Measurements from ENCODE around the gene ZCCHC9.

DNA sequence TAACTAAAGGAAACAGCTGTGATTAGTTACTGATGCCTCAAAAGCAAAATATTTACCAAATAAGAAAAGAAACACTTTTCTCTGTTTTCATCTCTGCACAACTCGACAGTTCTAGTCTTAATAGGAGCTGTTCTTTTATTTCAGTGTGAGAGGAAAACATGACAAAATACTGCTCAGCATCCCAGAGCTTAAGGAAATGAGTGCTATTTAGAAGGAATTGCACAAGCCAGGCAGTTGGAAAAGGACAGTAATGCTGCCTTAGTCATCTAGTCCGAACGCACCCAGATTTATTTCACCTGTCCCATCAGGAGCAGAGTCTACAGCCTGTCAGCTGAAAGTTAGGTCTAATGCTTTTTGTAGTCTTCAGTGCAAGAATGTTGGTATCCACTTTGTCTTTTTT, 12.3 kb downstream of the ZCCHC9 start:
- TF ChIP-seq, protein P1, sequence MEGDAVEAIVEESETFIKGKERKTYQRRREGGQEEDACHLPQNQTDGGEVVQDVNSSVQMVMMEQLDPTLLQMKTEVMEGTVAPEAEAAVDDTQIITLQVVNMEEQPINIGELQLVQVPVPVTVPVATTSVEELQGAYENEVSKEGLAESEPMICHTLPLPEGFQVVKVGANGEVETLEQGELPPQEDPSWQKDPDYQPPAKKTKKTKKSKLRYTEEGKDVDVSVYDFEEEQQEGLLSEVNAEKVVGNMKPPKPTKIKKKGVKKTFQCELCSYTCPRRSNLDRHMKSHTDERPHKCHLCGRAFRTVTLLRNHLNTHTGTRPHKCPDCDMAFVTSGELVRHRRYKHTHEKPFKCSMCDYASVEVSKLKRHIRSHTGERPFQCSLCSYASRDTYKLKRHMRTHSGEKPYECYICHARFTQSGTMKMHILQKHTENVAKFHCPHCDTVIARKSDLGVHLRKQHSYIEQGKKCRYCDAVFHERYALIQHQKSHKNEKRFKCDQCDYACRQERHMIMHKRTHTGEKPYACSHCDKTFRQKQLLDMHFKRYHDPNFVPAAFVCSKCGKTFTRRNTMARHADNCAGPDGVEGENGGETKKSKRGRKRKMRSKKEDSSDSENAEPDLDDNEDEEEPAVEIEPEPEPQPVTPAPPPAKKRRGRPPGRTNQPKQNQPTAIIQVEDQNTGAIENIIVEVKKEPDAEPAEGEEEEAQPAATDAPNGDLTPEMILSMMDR (IDR thresholded peaks at IDR 0.05; ENCODE audit: poor library complexity, severe bottlenecking), result no peak
- TF ChIP-seq EZH2 (IDR thresholded peaks at IDR 0.05; ENCODE audit: borderline replicate concordance, insufficient read depth, low read length, poor library complexity, severe bottlenecking) (no peak), POLR2AphosphoS5 (IDR thresholded peaks at IDR 0.05) (no peak)

Measured in neural cell (in vitro differentiated cells).